Heart left ventricle (tissue), 16 donors: ENCODE measurements around the gene CXCR5. TPM values are rescaled to one million over a fixed set of nuclear protein-coding genes. Genes with fewer than 3 reads are reported as not detected.

Experiments
- ATAC-seq, 4 donors: fragments of 200-7000 bp; cut with Tn5 transposase; one replicate each; pipeline ENCODE4 v1.9.1; 2020 to 2022; ENCODE audit warnings: moderate library complexity in 4 of 4, mild to moderate bottlenecking in 3 of 4, moderate number of reproducible peaks in 1 of 4
- DNase-seq, 5 donors: peaks; one replicate each; pipeline ENCODE4 v3.0.0-alpha.2; 2020
- H3K27ac ChIP-seq, 12 donors: fragments of 200-600 bp; sonication (generic) in 4 of 12; one replicate each; pipeline versions ENCODE4 v1.5.0 to v1.8.0; 2016 to 2022; ENCODE audit warnings: mild to moderate bottlenecking in 2 of 12
- H3K27me3 ChIP-seq, 9 donors: fragments of 200-600 bp; sonication (generic) in 2 of 9; one replicate each; pipeline versions ENCODE4 v1.5.1 to v1.8.0; 2016 to 2022; ENCODE audit warnings: mild to moderate bottlenecking in 3 of 9
- H3K36me3 ChIP-seq, 9 donors: fragments of 200-600 bp; sonication (generic) in 2 of 9; one replicate each; pipeline versions ENCODE4 v1.5.0 to v1.8.0; 2018 to 2022; ENCODE audit warnings: mild to moderate bottlenecking in 2 of 9
- H3K4me1 ChIP-seq, 12 donors: fragments of 200-600 bp; sonication (generic) in 4 of 12; one replicate each; pipeline versions ENCODE4 v1.5.0 to v1.8.0; 2016 to 2022; ENCODE audit warnings: mild to moderate bottlenecking in 3 of 12
- H3K4me3 ChIP-seq, 12 donors: fragments of 200-600 bp; sonication (generic) in 4 of 12; one replicate each; pipeline versions ENCODE4 v1.5.0 to v1.8.0; 2017 to 2022; ENCODE audit warnings: mild to moderate bottlenecking in 9 of 12, moderate library complexity in 4 of 12
- H3K9me3 ChIP-seq, 12 donors: fragments of 200-600 bp; sonication (generic) in 4 of 12; one replicate each; pipeline versions ENCODE4 v1.5.0 to v1.8.0; 2016 to 2022; ENCODE audit warnings: mild to moderate bottlenecking in 1 of 12
- POLR2A ChIP-seq, 2 donors: fragments of 450-650 bp; IDR thresholded peaks; one replicate each; pipeline ENCODE4 v1.6.1; 2017; ENCODE audit warnings: antibody characterized with exemption in 2 of 2, mild to moderate bottlenecking in 2 of 2, moderate library complexity in 2 of 2
- WGBS, 4 donors: extraction: QIAGEN DNeasy Blood & Tissue Kit in 2 of 4; methylation state at CpG; one replicate each; pipeline versions ENCODE4 v1.1.5 to v1.1.7; 2013 to 2018; 5-methylcytosine and 5-hydroxymethylcytosine counted together
- intact Hi-C, 10 donors: fragments of 100-400 bp; cut with DNase I; formaldehyde crosslinking; loops; one replicate each; pipeline versions ENCODE4 v1.11.1 to v1.14.2; 2022
- polyA plus RNA-seq, 2 donors: library from polyadenylated mRNA; stranded (reverse); fragments of 200-250 nt; gene quantifications; one replicate each; pipeline ENCODE4 v1.2.3, GENCODE V29; 2013
- total RNA-seq, 9 donors: library from RNA; depleted of rRNA in 2 of 9; stranded (reverse); fragments of >200 nt in 2 of 9; fragmentation: NEBNext Ultra II Directional in 3 of 9; extraction: Animal tissue kit (Norgen Biotek cat#: 25700) in 3 of 9; gene quantifications; one replicate each; pipeline versions ENCODE4 v1.1.0 to v1.2.4, GENCODE V29; 2016 to 2023
- TF ChIP-seq, protein P1 (sequence below), 12 donors: fragments of 200-600 bp; sonication (generic) in 4 of 12; IDR thresholded peaks; one replicate each; pipeline versions ENCODE4 v1.5.0 to v1.8.0; 2018 to 2022; ENCODE audit warnings: antibody characterized with exemption in 12 of 12, mild to moderate bottlenecking in 5 of 12
- donor health status: ischemic (EF 13 %, LVEDD 7.1; RV severe dilation, severe dysfunction).
- donor health status: healthy with polysubstance abuse.
- donor health status: DM: no; HTN: yes; CAD: no.
- donor health status: DM: no; HTN: no; CAD: no.
- donor health status: ischemic (EF 25% LVEDD 6.9; RV normal size, moderate dysfunction).
- donor health status: ischemic (EF 25% LVEDD 5.7; RV mildly dilated, moderate dysfunction).
- donor health status: healthy.
- donor health status: DM: yes; HTN: yes; CAD: no.
- donor health status: ischemic (EF 35%, LVEDD 5.7; RV mildly dilated, moderate dysfunction).
- donor health status: nonischemic (EF 11% LVEDD 7.7; RV severe dilation, severe dysfunction).
- donor health status: DM: yes; HTN: yes; CAD: no.
- donor health status: PGD.
- donor health status: ischemic (EF 29% LVEDD 5.4; RV normal size, mild dysfunction).
- donor health status: nonischemic (EF 23%, LVEDD 6.1; RV moderate dilation, normal function).

The CXCR5 gene
- total and polyA plus RNA-seq, 11 donors = 0.11 to 0.27 (median 0.25) TPM; not detected in 8

DNA sequence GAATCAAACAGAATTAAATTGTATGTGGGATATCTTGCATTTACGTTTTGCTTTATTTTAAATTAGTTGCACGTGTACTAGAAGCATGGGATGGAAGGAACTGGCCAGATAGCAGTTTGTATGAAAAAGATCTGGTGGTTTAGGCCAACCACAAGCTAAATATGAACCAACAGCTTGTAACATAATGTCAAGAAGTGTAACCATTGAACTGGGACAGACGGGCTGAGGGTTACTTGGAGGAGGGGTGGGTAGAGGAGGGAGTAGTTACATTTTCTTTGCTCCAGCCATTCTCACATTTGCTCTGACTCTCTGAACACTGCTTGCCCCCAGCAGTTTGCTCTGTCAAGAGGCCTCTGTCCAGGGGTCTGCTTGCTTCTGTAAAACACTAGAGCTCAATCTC, 31.7 kb upstream of the CXCR5 start:
- no peaks in the 10 kb centered on the region for H3K36me3 ChIP-seq
- 67 to 80% (median 75%) methylated on average over 3 of the region's 3 CpGs for WGBS, 4 donors
- H3K9me3 ChIP-seq = no peaks in the 10 kb centered on the region
- H3K27ac ChIP-seq = no peak overlapping the region
- no peaks in the 10 kb centered on the region for H3K4me1 ChIP-seq
- H3K27me3 ChIP-seq = no peaks in the 10 kb centered on the region
- no peak for TF ChIP-seq POLR2A (IDR thresholded peaks at IDR 0.05)
- TF ChIP-seq, protein P1, sequence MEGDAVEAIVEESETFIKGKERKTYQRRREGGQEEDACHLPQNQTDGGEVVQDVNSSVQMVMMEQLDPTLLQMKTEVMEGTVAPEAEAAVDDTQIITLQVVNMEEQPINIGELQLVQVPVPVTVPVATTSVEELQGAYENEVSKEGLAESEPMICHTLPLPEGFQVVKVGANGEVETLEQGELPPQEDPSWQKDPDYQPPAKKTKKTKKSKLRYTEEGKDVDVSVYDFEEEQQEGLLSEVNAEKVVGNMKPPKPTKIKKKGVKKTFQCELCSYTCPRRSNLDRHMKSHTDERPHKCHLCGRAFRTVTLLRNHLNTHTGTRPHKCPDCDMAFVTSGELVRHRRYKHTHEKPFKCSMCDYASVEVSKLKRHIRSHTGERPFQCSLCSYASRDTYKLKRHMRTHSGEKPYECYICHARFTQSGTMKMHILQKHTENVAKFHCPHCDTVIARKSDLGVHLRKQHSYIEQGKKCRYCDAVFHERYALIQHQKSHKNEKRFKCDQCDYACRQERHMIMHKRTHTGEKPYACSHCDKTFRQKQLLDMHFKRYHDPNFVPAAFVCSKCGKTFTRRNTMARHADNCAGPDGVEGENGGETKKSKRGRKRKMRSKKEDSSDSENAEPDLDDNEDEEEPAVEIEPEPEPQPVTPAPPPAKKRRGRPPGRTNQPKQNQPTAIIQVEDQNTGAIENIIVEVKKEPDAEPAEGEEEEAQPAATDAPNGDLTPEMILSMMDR (IDR thresholded peaks at IDR 0.05) = no peak
- no peak for ATAC-seq
- intact Hi-C loops = no loop called here
- H3K4me3 ChIP-seq = no peak overlapping the region
- DNase-seq = no peak

DNA sequence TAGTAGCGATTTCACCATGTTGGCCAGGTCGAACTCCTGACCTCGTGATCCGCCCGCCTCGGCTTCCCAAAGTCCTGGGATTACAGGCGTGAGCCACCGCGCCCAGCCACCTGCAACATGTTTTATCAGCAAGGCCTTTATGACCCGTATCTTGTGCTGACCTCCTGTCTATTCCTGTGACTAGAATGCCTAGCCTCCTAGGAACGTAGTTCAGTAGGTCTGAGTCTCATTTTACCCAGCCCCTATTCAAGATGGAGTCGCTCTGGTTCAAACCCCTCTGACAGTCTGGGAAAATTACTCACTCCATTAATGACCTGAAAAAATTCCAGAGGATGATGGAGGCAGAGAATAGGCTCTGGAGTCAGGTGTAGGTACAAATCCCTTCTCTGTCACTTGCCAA, 30.0 kb upstream of the CXCR5 start:
- no peak for ATAC-seq
- no peak overlapping the region for H3K4me3 ChIP-seq
- no peaks in the 10 kb centered on the region for H3K4me1 ChIP-seq
- DNase-seq = no peak
- H3K27me3 ChIP-seq = no peaks in the 10 kb centered on the region
- no peak for TF ChIP-seq POLR2A (IDR thresholded peaks at IDR 0.05)
- TF ChIP-seq, protein P1 (IDR thresholded peaks at IDR 0.05) = no peak
- H3K27ac ChIP-seq = no peak overlapping the region
- intact Hi-C loops = no loop called here
- no peaks in the 10 kb centered on the region for H3K9me3 ChIP-seq
- no peaks in the 10 kb centered on the region for H3K36me3 ChIP-seq
- 92 to 94% (median 93%) methylated on average over 12 of the region's 12 CpGs for WGBS, 4 donors

DNA sequence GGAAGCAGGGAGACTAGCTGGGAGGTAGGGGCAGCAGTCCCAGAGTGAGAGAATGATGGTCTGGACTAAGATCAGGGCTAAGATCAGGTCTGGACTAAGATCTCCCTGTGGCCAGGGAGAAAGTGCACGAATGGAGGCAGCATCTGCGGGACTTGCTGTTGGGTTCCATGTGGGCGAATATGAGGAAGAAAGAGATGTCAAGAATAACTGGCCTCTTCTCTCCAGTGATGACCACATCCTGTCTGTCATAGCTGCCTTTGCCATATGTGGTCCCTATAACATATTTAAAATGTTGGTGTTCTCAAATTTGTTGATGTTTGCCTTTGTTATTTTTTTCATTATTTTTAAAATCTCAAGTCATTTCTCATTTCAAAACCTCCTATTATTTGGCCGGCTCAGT, 27.4 kb upstream of the CXCR5 start:
- 65 to 86% (median 84%) methylated on average over 4 of the region's 4 CpGs for WGBS, 4 donors
- Histone ChIP-seq H3K4me3 (no peak overlapping the region), H3K27ac (no peak overlapping the region), H3K9me3 (no peaks in the 10 kb centered on the region), H3K27me3 (no peaks in the 10 kb centered on the region), H3K36me3 (no peaks in the 10 kb centered on the region), H3K4me1 (no peaks in the 10 kb centered on the region)
- ATAC-seq (no peak), DNase-seq (no peak)
- no peak for TF ChIP-seq POLR2A (IDR thresholded peaks at IDR 0.05)
- TF ChIP-seq, protein P1 (IDR thresholded peaks at IDR 0.05) = no peak
- intact Hi-C loops = no loop called here

DNA sequence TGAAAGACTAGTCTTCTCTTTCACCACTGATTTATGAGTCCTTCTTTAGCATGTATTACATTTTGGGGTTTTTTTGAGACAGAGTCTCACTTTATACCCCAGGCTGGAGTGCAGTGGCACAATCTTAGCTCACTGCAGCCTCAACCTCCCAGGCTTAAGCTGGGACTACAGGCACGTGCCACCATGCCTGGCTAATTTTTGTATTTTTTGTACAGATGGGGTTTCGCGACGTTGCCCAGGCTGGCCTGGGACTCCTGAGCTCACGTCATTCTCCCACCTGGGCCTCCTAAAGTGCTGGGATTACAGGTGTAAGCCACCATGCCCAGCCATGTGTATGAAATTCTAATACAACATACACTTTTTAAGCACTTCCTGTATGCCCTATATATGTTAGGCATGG, 26.3 kb upstream of the CXCR5 start:
- intact Hi-C loops = no loop called here
- 80 to 92% (median 90%) methylated on average over 5 of the region's 5 CpGs for WGBS, 4 donors
- ATAC-seq = no peak
- H3K36me3 ChIP-seq = no peaks in the 10 kb centered on the region
- DNase-seq = no peak
- no peak overlapping the region for H3K4me3 ChIP-seq
- H3K27ac ChIP-seq = no peak overlapping the region
- TF ChIP-seq POLR2A (IDR thresholded peaks at IDR 0.05) = no peak
- TF ChIP-seq, protein P1 (IDR thresholded peaks at IDR 0.05) = no peak
- no peaks in the 10 kb centered on the region for H3K9me3 ChIP-seq
- no peaks in the 10 kb centered on the region for H3K4me1 ChIP-seq
- no peaks in the 10 kb centered on the region for H3K27me3 ChIP-seq
